Duodenal mucosa (tissue), 2 donors: Measurements from ENCODE around the gene PECR.

Source experiments
- H3K27ac ChIP-seq: one replicate; pipeline ENCODE4 v1.7.0; 2013; ENCODE audit warnings: low read depth, low read length
- H3K27me3 ChIP-seq, 2 donors: one replicate each; pipeline ENCODE4 v1.7.0; 2013; ENCODE audit warnings: low read length in 2 of 2, control low read depth in 1 of 2; ENCODE audit not compliant: insufficient read depth in 2 of 2, control insufficient read depth in 1 of 2
- H3K36me3 ChIP-seq, 2 donors: one replicate each; pipeline ENCODE4 v1.7.0; 2013; ENCODE audit warnings: low read length in 2 of 2, control low read depth in 1 of 2; ENCODE audit not compliant: insufficient read depth in 2 of 2, control insufficient read depth in 1 of 2
- H3K4me1 ChIP-seq, 2 donors: one replicate each; pipeline ENCODE4 v1.7.0; 2013; ENCODE audit warnings: low read length in 2 of 2, control low read depth in 1 of 2; ENCODE audit not compliant: insufficient read depth in 2 of 2, control insufficient read depth in 1 of 2
- H3K4me3 ChIP-seq, 2 donors: one replicate each; pipeline ENCODE4 v1.7.0; 2013; ENCODE audit warnings: low read length in 2 of 2, low read depth in 1 of 2
- H3K9ac ChIP-seq, 2 donors: one replicate each; pipeline ENCODE4 v1.7.0; 2013; ENCODE audit warnings: low read length in 2 of 2, low read depth in 1 of 2
- H3K9me3 ChIP-seq, 2 donors: one replicate each; pipeline ENCODE4 v1.7.0; 2013; ENCODE audit warnings: low read length in 2 of 2, control low read depth in 1 of 2; ENCODE audit not compliant: control insufficient read depth in 1 of 2

Gene PECR

DNA sequence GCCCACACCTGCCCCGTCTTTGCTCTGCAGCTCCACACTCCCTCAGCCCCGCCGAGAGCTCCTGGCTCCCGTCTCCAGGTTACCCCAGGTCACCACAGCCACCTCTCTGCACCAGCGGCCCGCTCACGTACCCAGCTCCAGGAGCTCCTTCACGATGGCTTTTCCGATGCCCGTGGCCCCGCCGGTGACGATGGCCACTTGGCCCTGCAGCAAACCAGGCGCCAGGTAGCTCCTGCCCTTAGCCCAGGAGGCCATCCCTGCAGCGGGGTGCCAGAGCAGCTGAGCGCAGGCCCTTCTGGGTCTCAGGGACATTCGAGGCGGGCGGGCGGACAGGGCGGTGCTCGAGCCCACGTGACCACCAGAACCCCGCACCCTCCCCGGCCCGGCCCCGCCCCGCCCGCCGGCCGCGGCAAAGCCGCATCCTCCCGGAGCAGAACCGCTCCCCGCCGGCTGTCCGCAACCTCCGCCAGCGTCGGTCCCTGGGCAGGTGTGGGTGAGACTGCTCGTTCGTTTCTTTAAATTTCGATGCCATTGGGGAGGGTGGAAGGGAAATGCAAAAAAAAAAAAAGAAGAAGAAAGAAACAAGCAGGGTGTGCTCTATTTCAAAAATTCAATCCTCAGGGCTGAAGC is at the start of gene PECR, which contains the start of gene TMEM169:
PECR (minus strand) TSS at position 323 of the 630 bp plus-strand sequence; CDS start at position 255, 68 bp downstream.
TMEM169 (plus strand) TSS at position 433 of the 630 bp plus-strand sequence. CDS start 14,045 bp downstream, outside the sequence.
- H3K27me3 ChIP-seq = no peaks in the 10 kb centered on the region
- H3K4me3 ChIP-seq = peak within 1 kb of the TSS; percentile 98 to 99
- H3K36me3 ChIP-seq = no peaks in the 10 kb centered on the region
- H3K9me3 ChIP-seq = no peaks in the 10 kb centered on the region
- peaks cover 7 to 19% of the 10 kb centered on the region in 2 donors for H3K4me1 ChIP-seq
- no peak within 1 kb of the TSS for H3K27ac ChIP-seq
- peak within 1 kb of the TSS; percentile 90 to 98 for H3K9ac ChIP-seq

DNA sequence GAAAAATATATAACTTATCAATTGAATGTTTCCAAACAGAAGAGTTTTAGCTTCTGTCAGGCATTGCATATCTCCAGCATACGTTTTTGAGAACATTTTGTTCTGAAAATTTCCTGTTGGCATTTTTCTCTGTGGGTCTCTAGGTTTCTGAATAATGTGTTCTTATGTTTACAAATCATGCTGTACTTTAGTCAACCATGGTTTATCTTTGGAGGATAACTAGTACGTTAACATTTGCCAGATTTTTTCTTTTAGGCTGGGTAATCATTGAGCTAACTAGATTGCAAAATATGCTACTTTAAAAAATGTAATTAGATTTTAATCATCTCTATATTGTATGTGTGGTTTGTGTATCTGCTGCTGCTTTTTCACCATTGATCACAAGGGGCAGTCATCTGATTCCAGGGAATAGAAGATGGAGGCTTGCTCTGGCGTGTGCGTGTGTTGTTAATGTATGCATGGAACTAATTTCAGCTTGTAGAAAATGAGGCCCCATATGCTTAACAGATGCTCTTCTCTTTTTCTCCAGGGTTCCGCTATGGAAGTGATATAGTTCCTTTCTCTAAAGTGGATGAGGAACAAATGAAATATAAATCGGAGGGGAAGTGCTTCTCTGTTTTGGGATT is 48.9 kb upstream of the PECR start:
- Histone ChIP-seq H3K27me3 (no peaks in the 10 kb centered on the region), H3K9me3 (no peaks in the 10 kb centered on the region), H3K36me3 (peaks cover 67 to 93% of the 10 kb centered on the region in 2 donors), H3K27ac (no peak overlapping the region), H3K4me1 (no peaks in the 10 kb centered on the region), H3K4me3 (no peak overlapping the region), H3K9ac (no peak overlapping the region)

DNA sequence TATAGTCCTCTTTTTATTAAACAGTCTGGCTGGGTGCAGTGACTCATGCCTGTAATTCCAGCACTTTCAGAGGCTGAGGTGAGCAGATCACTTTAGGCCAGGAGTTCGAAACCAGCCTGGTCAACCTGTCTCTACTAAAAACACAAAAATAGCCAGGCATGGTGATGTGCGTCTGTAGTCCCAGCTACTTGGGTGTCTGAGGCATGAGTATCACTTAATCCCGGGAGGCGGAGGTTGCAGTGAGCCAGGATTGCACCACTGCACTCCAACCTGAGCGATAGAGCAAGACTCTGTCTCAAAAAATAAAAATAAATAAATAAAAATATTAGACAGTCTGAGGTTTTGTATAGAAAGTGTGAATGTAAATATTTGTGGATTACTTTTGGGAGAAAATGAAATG is 45.3 kb upstream of the PECR start:
- Histone ChIP-seq H3K36me3 (peaks cover 65 to 91% of the 10 kb centered on the region in 2 donors), H3K27ac (no peak overlapping the region), H3K9me3 (no peaks in the 10 kb centered on the region), H3K27me3 (no peaks in the 10 kb centered on the region), H3K9ac (no peak overlapping the region), H3K4me3 (no peak overlapping the region), H3K4me1 (no peaks in the 10 kb centered on the region)

DNA sequence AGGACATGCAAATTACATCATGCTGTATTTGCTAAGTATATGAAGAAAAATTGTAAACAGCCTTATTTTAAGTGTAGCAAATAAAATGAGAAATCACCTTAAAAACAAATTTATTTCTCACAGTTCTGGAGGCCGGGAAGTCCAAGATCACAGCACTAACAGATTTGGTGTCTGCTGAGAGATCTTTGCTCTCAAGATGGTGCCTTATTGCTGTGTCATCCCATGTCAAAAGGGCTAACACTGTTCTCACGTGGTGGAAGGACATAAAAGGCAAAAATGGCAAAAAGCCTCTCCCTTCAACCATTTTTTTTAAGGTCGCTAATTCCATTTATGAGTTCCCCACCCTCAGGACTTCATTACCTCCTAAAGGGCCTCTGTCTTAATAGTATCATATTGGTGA is 39.6 kb upstream of the PECR start:
- Histone ChIP-seq H3K9me3 (no peaks in the 10 kb centered on the region), H3K27me3 (no peaks in the 10 kb centered on the region), H3K4me3 (no peak overlapping the region), H3K9ac (no peak overlapping the region), H3K4me1 (no peaks in the 10 kb centered on the region), H3K27ac (no peak overlapping the region), H3K36me3 (peaks cover 72 to 97% of the 10 kb centered on the region in 2 donors)

DNA sequence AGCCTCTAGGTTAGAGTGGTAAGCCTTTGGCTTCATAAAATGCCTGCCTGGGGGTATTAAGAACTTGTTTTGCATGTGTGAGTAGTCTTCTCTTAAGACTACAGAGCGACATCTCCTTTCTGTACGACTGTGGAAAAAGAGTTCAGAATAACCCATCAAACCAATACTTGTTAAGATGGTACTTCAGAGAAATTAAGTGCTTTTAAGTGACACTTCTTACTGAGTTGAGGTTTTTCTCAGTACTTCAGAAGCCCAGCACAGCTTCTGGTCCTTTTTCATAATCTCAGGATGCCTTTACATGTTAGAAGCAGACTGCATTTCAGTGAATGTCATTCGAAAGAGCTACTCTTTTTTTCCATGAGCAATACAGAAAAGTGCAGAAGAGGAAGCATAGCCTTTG is 38.4 kb upstream of the PECR start:
- Histone ChIP-seq H3K36me3 (peaks cover 63 to 90% of the 10 kb centered on the region in 2 donors), H3K9ac (no peak overlapping the region), H3K4me1 (peaks cover 0 to 11% of the 10 kb centered on the region in 2 donors), H3K4me3 (no peak overlapping the region), H3K27me3 (no peaks in the 10 kb centered on the region), H3K27ac (no peak overlapping the region), H3K9me3 (no peaks in the 10 kb centered on the region)

DNA sequence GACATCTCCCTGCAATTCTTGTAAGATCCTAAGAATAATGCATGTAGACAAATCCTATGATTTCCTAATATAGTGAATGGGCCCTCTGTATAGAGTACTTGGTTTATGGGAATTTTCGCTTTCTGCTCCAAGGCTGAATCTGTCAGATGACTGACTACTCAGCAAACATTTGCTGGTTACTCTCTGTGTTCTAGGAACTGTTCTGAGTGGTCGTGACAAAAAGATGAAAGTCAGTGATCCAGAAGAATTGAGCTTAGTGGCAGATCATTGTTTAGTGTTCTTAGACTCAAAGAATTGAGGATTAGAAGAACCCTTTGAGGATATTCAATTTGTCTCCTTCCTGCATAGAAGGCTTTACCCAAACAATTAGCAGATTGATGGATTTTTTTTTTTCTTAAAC is 37.5 kb upstream of the PECR start:
- Histone ChIP-seq H3K4me3 (no peak overlapping the region), H3K9me3 (no peaks in the 10 kb centered on the region), H3K4me1 (peaks cover 4 to 16% of the 10 kb centered on the region in 2 donors), H3K9ac (no peak overlapping the region), H3K27me3 (no peaks in the 10 kb centered on the region), H3K27ac (no peak overlapping the region), H3K36me3 (peaks cover 57 to 86% of the 10 kb centered on the region in 2 donors)

DNA sequence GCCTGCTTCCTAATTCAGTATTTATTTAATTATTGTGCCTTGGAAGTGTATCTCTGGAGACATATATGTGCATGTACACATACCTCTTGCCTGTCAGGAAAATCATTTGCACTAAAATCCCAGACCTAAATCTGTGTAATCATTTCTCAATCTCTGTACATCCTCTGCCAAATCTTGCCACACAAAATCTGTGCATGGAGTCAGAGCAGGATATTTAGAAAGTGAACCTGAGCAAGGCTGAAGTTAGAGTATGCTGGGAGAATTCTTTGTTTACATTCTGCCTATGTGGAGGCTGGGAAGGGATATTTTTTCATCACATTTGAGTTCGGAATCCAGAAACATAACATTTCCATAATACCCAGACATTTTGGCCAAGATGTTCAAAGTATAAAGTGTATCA is 36.9 kb upstream of the PECR start:
- peaks cover 60 to 86% of the 10 kb centered on the region in 2 donors for H3K36me3 ChIP-seq
- H3K9ac ChIP-seq = no peak overlapping the region
- no peak overlapping the region for H3K4me3 ChIP-seq
- no peaks in the 10 kb centered on the region for H3K9me3 ChIP-seq
- H3K27ac ChIP-seq = no peak overlapping the region
- H3K4me1 ChIP-seq = peaks cover 11 to 18% of the 10 kb centered on the region in 2 donors
- no peaks in the 10 kb centered on the region for H3K27me3 ChIP-seq

DNA sequence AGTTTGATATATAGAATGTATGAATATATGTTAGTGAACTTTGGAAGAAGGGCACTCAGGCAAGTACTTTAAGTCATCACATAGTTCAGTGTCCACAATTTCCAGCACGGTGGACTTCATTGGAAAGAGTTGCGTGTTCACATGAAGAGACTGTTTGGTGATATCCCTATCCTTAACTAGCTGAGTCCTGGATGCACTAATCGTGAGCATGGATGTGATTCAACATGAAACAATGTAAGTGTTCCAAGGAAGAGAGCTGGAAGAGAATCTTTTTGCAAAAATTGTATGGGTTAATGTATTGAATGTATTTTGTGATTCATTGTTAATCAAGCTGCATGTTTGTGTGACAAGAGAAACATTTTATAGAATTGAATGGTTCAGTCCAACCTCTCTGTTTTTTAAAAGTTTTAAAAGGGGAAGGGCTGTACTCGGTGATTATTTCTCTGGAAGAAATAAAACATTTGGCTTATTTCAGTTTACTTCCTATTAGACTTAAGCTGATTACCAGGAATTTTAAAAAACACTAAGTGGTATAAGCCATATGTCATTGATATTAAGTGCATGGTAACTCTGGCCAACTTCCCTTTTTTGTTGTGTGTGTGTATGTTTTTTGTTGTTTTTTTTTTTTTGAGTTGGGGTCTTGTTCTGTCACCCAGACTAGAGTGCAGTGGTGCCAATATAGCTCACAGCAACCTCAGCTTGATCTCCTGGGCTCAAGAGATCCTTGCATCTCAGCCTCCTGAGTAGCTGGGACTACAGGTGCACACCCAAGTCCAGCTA is 36.1 kb upstream of the PECR start:
- H3K9ac ChIP-seq = no peak overlapping the region
- H3K4me1 ChIP-seq = peaks cover 17 to 18% of the 10 kb centered on the region in 2 donors
- no peak overlapping the region for H3K4me3 ChIP-seq
- H3K27ac ChIP-seq = no peak overlapping the region
- H3K27me3 ChIP-seq = no peaks in the 10 kb centered on the region
- no peaks in the 10 kb centered on the region for H3K9me3 ChIP-seq
- H3K36me3 ChIP-seq = peaks cover 59 to 86% of the 10 kb centered on the region in 2 donors

DNA sequence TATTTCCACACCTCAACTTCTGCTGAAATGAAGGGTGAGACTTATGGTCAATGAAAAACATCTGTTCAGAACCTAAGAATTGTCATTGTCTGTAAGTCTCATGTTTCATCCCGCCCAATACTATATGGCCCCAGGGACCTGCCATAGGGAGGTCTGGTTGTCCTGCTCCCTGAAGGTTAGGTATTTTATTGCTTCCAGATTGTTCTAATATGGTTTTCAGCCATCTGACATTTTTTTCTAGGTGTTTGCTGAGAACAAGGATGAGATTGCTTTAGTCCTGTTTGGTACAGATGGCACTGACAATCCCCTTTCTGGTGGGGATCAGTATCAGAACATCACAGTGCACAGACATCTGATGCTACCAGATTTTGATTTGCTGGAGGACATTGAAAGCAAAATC is 34.8 kb upstream of the PECR start:
- H3K27ac ChIP-seq = no peak overlapping the region
- H3K9me3 ChIP-seq = no peaks in the 10 kb centered on the region
- peaks cover 61 to 86% of the 10 kb centered on the region in 2 donors for H3K36me3 ChIP-seq
- peaks cover 18 to 23% of the 10 kb centered on the region in 2 donors for H3K4me1 ChIP-seq
- H3K9ac ChIP-seq = no peak overlapping the region
- H3K27me3 ChIP-seq = no peaks in the 10 kb centered on the region
- no peak overlapping the region for H3K4me3 ChIP-seq
